ENCODE data around the gene HTT-AS. TPM values are rescaled to one million over a fixed set of nuclear protein-coding genes. Genes with fewer than 3 reads are reported as not detected.
"Not testable (repeated sequence)": the region's sequence is repeated elsewhere in the genome, so short reads cannot be mapped to it uniquely, and the experiment has no call there.

The HTT-AS gene
- total RNA-seq, 1 donor from 2014 or later, result not detected

DNA sequence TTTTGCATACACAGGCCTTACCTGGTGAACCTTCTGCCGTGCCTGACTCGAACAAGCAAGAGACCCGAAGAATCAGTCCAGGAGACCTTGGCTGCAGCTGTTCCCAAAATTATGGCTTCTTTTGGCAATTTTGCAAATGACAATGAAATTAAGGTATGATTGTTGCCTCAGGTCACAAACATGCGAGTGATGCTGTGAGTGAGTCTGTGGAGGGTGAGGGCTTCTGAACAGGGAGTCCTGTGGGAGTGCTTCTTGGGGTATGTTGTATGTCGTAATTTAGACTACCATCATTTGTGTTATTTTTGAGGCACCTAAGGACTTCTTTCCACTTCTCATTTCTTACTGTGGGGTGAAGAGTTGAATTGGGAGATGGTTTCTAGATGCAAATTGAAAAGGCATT lies 32.9 kb upstream of the HTT-AS start:
- Histone ChIP-seq H3K27me3 (no peaks in the 10 kb centered on the region), H3K4me1 (peaks cover 31% of the 10 kb centered on the region), H3K36me3 (peaks cover 58% of the 10 kb centered on the region), H3K27ac (peak overlapping the region; percentile 27), H3K9me3 (no peaks in the 10 kb centered on the region), H3K4me3 (no peak overlapping the region)
- TF ChIP-seq, protein P1, sequence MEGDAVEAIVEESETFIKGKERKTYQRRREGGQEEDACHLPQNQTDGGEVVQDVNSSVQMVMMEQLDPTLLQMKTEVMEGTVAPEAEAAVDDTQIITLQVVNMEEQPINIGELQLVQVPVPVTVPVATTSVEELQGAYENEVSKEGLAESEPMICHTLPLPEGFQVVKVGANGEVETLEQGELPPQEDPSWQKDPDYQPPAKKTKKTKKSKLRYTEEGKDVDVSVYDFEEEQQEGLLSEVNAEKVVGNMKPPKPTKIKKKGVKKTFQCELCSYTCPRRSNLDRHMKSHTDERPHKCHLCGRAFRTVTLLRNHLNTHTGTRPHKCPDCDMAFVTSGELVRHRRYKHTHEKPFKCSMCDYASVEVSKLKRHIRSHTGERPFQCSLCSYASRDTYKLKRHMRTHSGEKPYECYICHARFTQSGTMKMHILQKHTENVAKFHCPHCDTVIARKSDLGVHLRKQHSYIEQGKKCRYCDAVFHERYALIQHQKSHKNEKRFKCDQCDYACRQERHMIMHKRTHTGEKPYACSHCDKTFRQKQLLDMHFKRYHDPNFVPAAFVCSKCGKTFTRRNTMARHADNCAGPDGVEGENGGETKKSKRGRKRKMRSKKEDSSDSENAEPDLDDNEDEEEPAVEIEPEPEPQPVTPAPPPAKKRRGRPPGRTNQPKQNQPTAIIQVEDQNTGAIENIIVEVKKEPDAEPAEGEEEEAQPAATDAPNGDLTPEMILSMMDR (IDR thresholded peaks at IDR 0.05), result no peak
- ATAC-seq (no peak), DNase-seq (no peak)
- intact Hi-C loops (cut with DNase I), result no loop called here

DNA sequence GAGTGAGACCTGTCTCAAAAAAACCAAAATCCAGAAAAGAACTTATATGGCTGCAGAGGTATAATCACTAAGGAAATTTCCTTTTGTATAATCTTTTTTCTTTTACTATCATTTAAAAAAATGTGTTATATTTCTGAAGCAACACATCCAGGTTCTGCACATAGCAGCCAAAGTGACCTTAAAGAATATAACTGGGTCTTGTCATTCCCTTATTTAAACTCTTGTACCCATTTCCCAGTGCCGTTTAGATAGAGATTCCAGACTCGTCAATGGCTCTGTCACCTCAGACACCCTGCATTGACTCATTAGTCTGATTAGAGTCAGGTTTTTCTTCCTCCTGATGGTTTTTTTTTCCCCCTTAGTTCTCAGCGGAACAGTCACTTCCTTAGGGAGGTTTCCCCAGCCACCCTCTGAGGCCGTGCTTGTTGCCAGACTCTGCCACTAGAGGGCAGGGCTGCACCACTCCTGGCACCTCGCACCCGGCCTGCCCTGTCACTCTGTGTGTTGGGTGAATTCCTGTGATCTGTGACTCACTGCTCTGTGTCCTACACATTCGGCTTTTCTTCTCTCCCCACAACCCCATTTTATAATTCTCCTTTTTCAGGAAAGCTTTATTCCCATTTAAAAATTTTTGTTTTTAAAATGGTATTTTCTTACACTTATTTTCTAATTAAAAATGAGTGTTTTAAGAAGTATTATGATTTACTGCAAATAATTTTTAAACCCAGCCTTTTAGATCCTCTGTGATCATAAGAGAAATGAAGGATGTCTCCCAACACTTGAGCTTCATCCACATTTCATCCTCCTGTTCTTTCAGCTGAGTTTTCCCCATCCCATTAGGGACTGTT lies 32.2 kb upstream of the HTT-AS start:
- Histone ChIP-seq H3K27ac (peak overlapping the region; percentile 27), H3K9me3 (no peaks in the 10 kb centered on the region), H3K36me3 (peaks cover 63% of the 10 kb centered on the region), H3K4me1 (peaks cover 26% of the 10 kb centered on the region), H3K27me3 (no peaks in the 10 kb centered on the region), H3K4me3 (no peak overlapping the region)
- ATAC-seq, result peak; percentile 100
- TF ChIP-seq, protein P1 (IDR thresholded peaks at IDR 0.05), result peak; percentile 98
- DNase-seq, result peak; percentile 90
- intact Hi-C loops (cut with DNase I), result no loop called here

DNA sequence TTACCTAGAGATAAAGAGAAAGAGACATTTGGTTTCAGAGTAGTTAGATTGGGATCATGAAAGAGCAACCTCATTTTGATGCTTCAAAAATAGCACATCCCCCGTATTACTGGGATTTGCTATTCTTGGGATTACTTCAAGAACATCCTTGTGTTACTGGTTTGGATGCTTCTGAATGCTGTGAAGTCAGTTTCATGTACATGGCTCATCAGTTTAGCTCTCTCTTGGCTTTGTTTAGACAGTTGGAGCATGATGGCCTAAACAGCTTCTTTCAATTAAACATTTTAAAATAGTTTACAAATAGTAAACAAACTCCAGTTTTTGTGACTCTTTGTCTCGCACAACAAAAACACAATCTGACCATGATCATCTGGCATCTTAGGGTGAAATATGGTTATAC lies 24.0 kb upstream of the HTT-AS start:
- ATAC-seq (no peak), DNase-seq (no peak)
- H3K27me3 ChIP-seq, result no peaks in the 10 kb centered on the region
- no peak overlapping the region for H3K27ac ChIP-seq
- intact Hi-C loops (cut with DNase I), result no loop called here
- TF ChIP-seq, protein P1 (IDR thresholded peaks at IDR 0.05), result no peak
- no peaks in the 10 kb centered on the region for H3K9me3 ChIP-seq
- H3K4me3 ChIP-seq, result no peak overlapping the region
- no peaks in the 10 kb centered on the region for H3K4me1 ChIP-seq
- peaks cover 34% of the 10 kb centered on the region for H3K36me3 ChIP-seq

DNA sequence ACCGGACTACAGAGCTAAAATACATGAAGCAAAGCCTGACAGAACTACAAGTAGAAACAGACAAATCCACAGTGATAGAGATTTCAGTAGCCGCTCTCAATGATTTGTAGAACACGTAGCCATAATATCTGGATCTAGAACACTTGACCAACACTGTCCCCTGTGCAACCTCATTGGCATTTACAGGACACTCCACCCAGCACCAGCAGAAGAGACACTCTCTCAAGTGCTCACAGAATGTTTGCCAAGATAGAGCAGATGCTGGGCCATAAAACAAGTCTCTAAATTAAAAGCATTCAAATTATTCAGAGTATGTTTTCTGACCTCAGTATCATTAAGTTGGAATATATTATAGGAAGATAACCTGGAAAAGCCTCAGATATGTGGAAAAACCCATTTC lies 21.9 kb upstream of the HTT-AS start:
- Histone ChIP-seq H3K9me3 (no peaks in the 10 kb centered on the region), H3K27me3 (no peaks in the 10 kb centered on the region), H3K4me3 (no peak overlapping the region), H3K27ac (no peak overlapping the region), H3K36me3 (peaks cover 35% of the 10 kb centered on the region), H3K4me1 (no peaks in the 10 kb centered on the region)
- no peak for ATAC-seq
- TF ChIP-seq, protein P1 (IDR thresholded peaks at IDR 0.05), result no peak
- DNase-seq, result no peak
- intact Hi-C loops (cut with DNase I), result no loop called here

DNA sequence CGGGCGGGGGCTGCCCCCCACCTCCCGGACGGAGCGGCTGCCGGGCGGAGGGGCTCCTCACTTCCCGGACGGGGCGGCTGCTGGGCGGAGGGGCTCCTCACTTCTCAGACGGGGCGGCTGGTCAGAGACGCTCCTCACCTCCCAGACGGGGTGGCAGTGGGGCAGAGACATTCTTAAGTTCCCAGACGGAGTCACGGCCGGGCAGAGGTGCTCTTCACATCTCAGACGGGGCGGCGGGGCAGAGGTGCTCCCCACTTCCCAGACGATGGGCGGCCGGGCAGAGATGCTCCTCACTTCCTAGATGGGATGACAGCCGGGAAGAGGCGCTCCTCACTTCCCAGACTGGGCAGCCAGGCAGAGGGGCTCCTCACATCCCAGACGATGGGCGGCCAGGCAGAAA lies 20.4 kb upstream of the HTT-AS start:
- intact Hi-C loops (cut with DNase I); H3K27me3 ChIP-seq; DNase-seq; H3K9me3 ChIP-seq; ATAC-seq; H3K27ac ChIP-seq; H3K4me1 ChIP-seq; H3K4me3 ChIP-seq: not testable (repeated sequence)
- peaks cover 22% of the 10 kb centered on the region for H3K36me3 ChIP-seq

DNA sequence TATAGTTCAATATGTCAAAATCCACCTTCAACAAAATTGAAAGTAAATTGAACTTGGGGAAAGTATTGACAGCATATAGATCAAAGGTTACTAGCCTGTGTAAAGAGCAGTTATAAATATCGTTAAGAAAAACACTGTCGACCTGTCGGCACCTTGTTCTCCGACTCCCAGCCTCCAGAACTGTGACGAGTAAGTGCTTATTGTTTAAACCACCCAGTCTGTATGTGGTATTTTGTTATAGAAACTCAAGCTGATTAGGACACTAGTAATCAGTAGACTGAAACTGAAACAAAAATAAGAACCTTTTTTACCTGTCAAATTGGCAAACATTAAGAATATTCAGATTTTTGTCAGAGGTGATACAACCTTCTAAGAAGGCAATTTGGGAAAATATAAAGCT lies 17.1 kb upstream of the HTT-AS start:
- H3K27ac ChIP-seq, result no peak overlapping the region
- no peak for ATAC-seq
- H3K4me1 ChIP-seq, result no peaks in the 10 kb centered on the region
- no peak overlapping the region for H3K4me3 ChIP-seq
- H3K27me3 ChIP-seq, result no peaks in the 10 kb centered on the region
- TF ChIP-seq, protein P1 (IDR thresholded peaks at IDR 0.05), result no peak
- no peak for DNase-seq
- H3K9me3 ChIP-seq, result no peaks in the 10 kb centered on the region
- intact Hi-C loops (cut with DNase I), result no loop called here
- peaks cover 41% of the 10 kb centered on the region for H3K36me3 ChIP-seq
